HFF-Myc (cell line): ENCODE data around the gene KLHL28.

Source experiments
- DNase-seq: peaks from one replicate; pipeline ENCODE4 v3.0.0-alpha.2; 2011; ENCODE audit warnings: low read depth; ENCODE audit errors: extremely low read depth
- H3K4me3 ChIP-seq: replicated peaks from 2 replicates; pipeline ENCODE4 v1.5.1; 2011; ENCODE audit warnings: low read depth, mild to moderate bottlenecking, control low read depth, low read length
- CTCF ChIP-seq: IDR thresholded peaks from 2 replicates; pipeline ENCODE4 v1.5.1; 2012; ENCODE audit warnings: mild to moderate bottlenecking, low read depth, low read length, control low read depth; ENCODE audit errors: missing control alignments

The KLHL28 gene

GRCh38 chr14:44989497-44990440 is 28.0 kb upstream of the KLHL28 start:
- no peak for DNase-seq
- no peak overlapping the region for H3K4me3 ChIP-seq
- no peak for TF ChIP-seq CTCF

DNA sequence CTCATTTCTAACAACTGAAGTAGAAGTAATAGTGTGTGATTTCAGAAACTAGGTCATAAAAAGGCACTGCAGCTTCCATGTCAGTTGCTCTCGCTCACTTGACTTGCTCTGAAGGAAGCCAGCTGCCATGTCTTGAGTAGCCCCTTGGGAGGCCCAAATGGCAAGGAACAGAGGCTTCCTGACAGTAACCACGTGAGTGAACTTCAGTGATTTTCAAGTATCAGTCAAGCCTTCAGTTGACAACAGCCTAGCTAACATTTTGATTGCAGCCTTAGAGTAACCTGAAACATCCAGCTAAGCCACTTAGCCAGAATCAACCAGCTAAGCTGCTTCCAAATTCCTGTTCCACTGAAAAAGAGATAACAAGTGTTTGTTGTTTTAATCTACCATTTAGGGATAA is 26.9 kb upstream of the KLHL28 start:
- no peak for DNase-seq

GRCh38 chr14:44982594-44982993 is 20.8 kb upstream of the KLHL28 start:
- no peak for TF ChIP-seq CTCF
- no peak overlapping the region for H3K4me3 ChIP-seq

More for the DNA sequence above, 26.9 kb upstream of the KLHL28 start:
- no peak for TF ChIP-seq CTCF
- H3K4me3 ChIP-seq: no peak overlapping the region

DNA sequence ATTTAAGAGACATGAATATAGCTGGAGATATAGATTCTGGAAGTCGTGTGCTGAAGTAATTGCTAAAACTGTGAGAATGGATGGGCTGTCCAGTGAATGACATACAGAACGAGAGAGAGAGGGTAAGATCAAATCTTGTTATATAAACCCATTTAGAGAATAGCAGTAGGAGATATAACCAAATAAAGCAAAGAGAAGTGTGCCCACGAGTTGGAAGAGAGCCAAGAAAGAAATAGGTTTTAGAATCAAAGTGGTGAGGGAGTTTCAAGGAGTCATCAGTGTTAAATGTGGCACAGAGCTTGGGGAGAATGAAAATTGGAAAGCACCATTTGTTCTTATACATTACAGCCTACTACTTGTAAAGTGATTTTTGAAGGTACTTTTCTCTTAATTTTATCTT is 19.5 kb upstream of the KLHL28 start:
- H3K4me3 ChIP-seq: no peak overlapping the region
- no peak for TF ChIP-seq CTCF
- DNase-seq: no peak

More at GRCh38 chr14:44982594-44982993, 20.8 kb upstream of the KLHL28 start:
- DNase-seq: no peak

- TF ChIP-seq CTCF: no peak
- DNase-seq: no peak
- no peak overlapping the region for H3K4me3 ChIP-seq
Measured at GRCh38 chr14:44979740-44980356, 18.1 kb upstream of the KLHL28 start.

DNA sequence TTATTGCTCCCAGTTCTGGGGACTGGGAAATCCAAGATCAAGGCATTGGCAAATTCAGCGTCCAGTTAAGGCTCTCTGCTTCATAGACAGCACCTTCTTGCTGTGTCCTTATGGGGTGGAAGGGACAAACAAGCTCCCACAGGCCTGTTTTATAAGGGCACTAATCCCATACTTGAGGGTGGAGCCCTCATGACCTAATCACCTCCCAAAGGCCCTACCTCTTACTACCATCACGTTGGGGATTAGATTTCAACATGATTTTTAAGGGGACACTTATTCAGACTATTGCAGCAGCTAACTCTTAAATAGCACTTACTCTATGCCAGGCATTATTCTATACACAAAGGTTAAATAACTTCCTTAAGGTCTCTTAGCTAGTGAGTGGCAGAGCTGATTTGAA is 17.5 kb upstream of the KLHL28 start:
- TF ChIP-seq CTCF: no peak
- DNase-seq: no peak
- H3K4me3 ChIP-seq: no peak overlapping the region
